HK-2 (cell line): ENCODE measurements around the gene SSTR3.
A peak's percentile ranks its signal among the peaks of the same experiment; 100 is the strongest.
"Not testable (repeated sequence)": the region's sequence is repeated elsewhere in the genome, so short reads cannot be mapped to it uniquely, and the experiment has no call there.

Experiments used
- DNase-seq: peaks from one replicate; pipeline ENCODE4 v3.0.0-alpha.2; 2018; ENCODE audit not compliant: unreplicated experiment

Gene SSTR3

DNA sequence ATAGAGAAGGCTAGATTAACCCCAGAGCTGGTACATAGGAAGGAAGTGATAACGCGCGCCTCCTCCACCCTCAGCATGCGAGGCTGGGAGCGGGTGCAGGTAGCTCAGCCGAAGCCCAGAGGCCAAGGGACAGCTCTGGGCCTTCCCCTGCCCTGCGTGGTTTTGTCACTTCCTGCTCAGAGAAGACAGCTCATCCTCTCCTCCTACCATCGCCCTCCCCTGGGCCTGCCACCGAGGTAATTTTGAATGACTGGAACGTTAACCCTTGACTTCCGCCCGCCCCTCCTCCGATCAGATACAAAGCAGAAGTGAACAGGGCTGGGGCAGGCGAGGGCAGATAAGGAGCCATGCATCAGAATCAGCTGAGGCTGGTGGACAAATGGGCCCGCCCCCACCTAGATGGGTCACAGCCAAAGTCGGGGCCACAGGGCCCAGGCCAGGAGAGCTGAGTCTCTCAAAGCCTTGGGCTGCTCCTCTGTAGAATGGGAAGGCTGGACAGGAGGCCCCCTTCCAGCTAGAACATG, 30.2 kb upstream of the SSTR3 start:
- peak; percentile 86 for DNase-seq

DNA sequence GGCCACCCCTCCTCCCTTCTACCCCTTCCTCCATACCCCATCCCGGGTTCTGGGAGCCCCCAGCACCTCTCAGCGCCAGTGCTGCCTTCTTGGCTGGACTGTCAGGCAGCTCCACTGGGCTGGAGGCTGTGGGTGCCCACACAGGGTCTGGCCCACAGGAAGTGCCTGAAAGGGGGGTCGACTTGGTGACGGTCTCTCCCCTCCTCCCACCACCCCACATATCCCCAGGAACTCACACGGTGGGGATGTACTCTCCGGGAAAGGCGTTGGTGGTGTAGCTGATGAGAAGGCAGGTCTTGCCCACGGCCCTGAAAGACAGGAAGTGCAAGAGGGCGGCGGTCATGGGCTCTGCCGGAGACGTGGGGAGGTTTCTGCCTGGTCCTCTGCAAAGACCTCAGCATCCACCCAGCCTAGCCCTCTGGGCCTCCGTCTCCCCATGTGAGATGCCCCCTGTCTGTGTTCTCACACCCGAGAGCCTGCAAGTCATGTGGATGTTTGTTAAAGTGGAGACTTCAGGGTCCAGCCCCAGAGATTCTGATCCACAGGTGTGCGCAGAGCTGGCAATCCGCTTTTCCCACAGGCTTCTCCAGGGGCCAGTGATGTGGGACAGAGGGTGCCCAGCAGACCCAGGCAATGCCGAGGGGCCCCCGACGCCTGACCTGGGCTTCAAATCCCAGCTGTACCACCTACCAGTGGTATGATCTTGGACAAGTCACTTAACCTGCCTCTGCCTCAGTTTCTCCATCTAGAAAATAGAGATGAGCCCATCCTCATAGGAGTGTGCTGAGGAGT, 29.3 kb upstream of the SSTR3 start:
- DNase-seq: no peak

DNA sequence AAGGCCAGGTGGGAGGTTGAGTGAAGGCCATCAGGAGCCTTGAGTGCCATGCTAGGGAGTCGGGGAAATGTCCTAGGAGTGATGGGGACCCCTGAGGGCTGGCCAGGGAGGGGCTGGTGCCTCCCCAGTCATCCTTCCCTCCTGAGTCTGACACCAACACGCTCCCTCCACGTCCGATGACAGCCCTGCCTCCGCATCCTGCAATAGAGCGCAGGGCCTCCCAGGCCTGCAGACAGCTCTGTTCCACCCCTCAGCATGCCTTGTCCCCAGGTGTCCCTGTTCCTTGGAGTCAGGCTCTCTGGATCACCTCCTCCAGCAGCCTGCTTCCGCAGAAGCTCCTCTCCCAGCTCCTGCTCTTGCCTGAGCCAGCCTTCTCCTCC, 28.7 kb upstream of the SSTR3 start:
- no peak for DNase-seq

DNA sequence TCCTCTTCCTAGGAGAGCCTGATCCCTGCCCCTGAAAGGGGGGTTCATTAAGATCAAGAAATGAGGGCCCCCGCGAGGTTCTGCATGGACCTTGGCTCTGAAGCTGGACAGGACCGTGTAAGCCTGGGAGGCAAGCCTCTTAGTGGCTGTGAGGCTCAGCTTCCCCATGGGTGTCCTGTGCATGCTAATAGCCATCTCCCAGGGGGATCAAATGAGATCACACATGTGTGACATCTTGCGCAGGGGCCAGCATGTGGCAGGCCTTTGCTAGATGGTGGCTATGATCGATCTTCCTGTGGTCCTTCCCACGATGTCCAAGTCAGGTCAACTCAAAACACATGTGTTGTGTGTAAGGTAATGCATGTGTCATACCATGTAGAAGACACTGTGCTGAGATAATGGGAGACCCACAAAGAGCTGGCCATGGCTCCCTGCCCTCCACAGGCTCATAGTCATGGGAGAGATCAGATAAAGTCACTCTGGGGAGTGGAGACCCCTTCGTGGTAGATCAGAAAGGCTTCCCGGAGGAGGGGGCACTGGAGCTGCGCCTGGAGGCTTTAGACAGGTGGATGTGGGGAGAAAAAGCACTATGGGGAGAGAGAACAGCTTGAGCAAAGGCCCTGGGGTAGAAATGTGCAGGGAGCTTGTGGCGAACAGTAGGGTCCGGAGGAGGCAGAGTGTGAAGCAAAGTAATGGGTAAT, 28.1 kb upstream of the SSTR3 start:
- no peak for DNase-seq

DNA sequence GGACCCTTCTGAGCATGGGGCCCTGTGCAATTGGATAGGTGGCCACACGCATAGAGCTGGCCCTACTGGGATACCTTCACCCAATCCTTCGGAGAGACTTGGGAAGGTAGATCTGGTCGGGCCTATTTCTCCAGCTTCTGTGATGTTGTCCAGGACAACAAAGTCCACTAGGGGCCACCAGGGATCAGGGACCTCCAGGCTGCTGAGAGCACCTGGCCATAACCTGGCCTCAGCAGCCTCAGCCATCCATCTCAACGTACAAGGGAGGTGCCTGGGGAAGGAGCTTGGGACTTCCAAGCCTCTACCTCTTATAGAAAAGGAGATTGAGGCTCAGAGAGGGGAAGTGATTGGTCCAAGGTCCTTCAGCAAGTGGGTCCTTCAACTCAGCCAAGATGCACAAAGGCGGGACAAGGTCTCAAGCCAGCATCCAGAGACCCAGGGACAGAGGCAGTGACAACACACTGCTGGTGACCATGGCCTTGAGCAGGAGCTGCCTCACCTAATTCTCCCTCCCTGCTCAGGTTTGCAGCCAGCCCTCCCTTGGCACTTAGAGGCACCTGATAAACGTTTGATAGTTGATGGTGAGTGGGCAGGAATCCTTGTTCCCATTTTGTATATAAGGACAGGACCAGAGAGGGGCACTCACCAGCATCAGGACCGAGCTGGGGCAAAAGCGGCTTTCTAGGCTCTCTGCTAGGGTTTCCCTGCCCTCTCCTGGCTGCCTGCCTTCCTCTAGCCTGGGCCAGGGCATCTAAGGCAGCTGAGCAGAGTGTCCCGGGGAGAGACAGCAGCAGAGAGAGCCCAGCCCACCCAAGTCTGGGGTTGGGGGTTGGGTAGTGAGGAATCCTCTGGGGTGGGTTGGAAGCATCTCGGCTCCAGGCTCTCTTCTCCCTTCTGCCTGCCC, 27.3 kb upstream of the SSTR3 start:
- no peak for DNase-seq

DNA sequence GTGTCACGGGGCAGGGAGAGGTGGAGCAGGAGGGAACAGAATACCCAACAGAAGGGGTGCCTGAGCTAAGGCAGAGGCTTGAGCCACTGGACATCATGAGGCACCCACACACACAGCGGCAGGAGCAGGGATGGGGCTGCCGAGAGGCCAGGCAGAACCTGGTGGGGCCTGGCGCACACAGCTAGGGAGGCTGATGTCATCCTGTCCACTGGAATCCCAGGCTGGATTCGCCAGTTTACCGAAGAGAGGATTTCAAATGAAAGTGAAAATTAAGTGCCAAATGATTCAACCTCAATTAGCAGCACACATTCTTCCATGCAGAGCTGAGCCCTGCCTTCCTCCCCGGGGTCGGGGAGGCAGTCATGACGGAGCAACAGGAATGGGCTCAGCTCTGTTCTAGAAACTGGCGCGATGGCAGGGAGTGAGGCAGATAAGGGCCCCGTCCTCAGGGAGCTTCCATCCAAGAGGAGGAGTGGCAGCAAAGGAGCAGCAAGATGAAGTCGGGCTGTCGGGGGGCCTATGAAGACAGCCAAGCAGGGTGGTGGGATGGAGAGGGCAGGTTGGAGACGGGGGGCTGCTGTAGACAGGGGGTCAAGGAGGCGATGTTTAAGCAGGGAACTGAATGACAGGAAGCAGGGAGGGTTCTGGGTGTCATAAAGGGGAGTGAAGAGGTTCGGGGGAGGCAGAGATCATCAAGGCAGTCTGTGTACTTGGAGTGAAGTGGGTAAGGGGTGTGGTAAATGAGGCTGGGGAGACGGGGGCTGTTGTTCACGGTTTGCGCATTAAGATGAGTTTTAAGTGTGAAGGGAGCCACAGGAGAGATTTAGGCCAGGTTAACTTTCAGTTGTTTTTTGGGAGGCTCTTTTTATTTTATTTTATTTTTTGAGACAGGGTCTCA, 25.3 kb upstream of the SSTR3 start:
- no peak for DNase-seq

DNA sequence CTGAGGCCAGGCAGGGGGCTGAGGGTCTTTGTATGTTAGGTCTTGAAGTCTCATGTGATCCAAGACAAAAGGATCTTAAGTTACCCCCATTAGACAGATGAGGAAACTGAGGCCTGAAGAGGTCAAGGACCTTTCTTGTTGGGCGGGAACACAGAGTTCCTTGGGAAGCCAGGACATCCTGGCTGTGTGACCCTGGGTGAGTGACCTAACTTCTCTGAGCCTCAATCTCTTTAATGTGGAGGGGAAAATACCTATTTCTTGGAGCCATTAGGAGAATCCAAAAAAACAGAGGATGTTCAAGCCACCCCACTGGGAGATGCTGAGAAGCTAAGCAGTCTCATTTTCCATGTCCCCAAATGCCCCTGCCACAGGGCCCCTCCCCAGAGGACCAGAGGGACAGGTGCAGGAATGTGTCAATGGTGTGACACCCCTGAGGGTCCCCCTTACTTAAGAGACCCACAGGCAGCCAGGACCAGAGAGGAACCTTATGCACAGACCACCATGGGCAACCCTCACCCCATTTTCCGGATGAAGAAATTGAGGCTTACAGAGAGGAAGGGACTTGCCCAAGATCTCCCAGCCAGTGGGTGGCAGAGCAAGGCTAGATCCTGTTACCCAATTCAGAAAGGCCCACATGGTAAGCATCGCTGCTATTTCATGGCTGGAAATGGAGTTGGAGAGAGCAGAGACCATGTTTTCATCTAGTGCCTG, 23.8 kb upstream of the SSTR3 start:
- DNase-seq: no peak

DNA sequence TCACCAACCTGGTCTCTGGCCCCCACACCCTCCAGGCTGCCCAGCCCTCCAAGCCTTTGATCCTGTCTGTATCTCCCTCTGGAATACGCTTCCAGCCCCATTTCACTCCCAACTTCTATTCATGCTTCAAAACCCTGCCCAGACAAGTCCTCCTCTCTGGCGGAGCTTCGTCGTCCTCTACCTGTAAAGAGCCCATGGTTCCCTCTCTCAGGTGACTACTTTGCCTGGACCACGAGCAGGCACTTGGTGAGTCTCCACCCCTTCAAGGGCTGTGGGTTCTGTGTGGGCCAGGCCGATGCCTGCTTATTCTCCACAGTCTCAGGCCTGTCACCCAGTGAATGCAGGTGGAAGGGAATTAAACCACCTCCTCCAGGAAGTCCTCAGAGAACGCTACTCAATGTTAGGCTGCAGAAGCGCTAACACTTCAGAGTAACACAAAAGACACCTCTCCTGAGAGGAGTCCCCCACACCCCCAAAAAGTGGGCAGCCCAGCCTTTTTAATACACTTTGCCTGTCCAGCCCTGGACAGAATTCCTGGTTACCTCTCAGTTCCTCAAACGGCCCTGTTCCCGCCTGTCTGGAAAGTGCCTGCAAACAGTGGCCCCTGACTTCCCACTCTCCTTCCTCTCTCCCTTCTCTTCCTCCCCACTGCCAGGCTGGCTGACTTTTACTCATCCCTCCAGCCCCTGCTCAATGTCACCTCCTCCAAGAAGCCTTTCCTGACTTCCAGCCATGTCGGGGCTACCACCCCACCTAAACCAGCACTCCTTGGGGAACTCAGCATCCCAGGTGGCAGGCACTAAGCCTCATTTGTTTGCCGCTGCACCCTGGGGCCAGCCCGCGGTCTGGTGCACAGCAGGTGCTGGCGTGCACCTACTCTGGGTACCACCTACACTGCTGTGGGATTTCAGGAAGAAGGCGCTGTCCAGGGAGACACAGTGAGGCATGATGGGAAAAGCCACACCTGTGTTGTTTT, 22.7 kb upstream of the SSTR3 start:
- no peak for DNase-seq

DNA sequence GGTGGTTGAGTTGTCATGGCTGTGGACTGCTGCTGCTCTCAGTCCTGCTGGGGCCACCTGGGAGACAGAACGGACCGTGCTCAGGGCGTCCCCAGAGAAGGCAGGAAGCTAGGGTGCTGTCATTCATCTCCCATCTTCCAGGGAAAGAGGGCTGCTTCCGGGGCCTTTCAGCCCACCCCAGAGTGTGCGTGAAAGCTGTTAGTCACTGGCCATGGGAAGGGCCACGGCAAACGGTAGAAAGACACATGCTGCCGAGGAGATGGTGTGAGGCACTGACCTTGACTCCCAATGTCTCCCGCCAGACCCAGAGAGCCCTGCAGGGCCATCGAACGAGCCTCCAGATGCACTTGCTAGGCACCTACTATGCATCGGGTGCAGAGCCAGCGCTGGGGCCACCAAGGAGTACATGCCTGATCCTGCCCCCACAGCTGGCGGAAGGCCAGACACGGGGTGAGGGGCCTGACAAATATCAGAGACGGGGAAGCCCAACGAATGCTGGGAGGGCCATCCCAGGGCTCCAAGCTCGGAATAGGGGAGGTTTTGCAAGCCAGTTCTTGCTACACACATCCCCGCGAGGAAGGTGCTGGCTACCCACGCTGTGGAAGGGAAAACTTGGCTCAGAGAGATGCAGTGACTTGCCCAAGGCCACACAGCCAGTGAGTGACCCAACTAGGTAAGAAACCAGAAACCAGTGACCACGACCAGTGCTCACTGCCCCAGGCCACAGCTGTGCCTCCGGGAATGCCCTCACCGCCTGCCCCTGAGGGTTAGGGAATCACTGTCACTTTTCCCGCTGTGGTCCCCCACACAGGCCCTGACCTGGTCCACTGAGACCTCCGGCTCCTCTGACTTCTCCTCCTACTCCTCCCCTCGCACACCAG, 21.7 kb upstream of the SSTR3 start:
- DNase-seq: no peak

DNA sequence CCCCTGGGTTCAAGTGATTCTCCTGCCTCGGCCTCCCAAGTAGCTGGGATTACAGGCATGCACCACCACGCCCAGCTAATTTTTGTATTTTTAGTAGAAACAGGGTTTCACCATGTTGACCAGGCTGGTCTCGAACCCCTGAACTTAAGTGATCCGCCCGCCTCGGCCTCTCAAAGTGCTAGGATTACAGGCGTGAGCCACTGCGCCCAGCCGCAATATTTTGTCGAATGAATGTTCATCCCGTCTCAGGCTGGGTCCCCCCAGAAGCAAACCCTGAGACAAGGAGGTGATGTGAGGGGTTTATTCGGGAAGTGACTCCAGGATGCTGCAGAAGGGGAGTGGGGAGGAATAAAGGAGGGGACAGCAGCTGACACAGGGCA, 21.1 kb upstream of the SSTR3 start:
- not testable (repeated sequence) for DNase-seq

DNA sequence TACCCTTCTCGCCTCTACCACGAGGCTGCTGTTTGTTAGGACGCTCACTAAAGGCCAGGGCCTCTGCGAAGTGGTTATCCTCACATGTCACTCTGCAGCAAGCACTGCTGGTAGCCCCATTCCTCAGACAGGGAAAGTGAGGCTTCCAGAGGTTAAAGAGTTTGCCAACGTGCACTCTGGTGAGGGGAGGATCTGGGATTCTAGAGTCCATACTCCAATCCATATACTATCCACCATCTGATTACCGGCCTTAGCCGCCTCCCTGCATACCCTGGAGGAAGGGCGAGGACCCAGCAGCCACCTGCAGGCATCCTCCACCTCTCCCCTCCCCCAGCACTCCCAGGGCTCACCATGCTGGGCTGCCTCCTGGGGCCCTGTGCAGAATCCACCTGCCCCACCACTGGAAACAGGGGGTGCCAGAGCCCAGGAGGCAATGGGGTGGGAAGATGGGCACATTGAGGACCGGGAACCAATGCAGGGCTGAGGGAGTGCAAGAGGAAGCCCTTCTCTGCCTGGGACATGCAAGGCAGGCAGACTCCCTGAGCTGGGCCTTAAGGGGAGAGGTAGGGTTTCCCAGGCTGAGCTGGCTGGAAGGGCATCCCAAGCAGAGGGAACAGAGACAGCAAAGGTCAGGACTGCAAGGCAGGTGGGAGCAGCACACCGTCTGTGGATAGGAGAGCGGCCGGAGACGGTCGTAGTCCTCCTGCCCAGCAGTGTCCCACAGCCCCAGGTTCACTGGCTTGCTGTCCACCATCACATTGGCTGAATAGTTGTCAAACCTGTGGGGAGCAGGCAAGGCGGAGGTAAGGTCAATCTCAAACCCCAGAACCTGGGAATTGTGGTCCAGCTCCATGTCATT, 20.1 kb upstream of the SSTR3 start:
- DNase-seq: no peak

DNA sequence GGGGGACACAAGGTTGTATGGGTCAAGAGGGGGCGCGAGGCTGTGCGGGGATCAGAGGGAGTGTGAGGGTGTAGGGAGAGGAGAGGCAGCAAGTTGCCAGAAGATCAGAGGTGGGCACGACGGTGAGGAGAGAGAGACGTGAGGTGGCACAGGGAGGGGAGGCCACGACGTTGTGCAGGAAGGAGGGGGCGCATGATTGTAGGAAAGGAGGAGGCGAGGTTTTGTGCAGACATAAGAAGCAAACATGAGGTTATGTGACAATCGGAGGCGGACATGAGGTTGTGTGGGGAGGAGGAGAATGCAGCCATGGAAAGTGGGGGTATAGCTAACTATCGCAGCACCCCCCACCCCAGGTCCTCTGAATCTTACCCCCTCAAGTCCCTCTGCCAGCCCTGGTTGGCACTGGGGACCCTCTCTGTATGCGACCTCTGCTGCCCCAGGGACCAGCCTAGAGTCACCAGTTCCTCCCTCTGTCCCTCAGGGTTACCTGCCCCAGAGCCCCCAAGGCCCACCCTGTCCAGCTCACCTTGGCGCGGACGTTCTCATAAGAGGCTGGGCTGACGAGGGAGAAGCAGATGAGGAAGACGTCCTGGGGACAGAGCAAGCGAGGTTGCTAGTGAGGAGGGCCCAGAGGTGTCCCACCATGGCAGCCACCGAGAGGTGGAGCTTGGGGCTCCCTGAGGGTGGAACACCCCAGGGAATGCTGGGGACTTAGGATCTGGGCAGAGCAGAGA, 19.3 kb upstream of the SSTR3 start:
- DNase-seq: no peak

DNA sequence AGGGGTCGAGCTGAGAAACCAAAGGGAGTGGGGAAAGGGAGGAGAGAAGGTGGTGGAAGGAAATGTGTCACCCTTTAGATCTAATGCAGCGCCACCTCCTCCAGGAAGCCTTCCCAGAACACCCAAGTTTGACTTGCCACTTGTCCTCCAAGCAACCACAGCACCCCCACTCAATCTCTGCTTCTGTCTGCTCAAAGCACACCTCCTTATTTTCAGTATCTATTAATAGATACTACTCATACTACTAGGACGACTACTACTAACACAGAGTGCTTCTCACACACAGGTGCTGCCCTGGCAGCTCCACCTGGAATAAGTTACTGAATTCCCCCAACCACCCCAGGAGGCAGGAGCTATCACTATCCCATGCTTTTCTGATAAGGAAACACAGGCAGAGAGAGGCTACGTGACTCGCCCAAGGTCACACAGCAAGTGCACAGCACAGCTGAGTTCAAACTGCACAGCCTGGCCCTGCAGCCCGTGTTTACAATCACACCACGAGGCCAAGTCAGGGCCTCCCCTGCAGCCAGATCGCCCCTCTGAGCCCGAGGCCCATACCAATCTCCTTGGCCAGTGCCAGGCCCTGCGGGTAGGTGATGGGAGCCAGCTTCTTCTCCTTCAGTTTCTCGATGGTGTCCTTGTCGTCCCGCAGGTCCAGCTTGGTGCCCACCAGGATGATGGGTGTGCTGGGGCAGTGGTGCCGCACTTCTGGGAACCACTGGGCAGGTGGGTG, 18.6 kb upstream of the SSTR3 start:
- no peak for DNase-seq

DNA sequence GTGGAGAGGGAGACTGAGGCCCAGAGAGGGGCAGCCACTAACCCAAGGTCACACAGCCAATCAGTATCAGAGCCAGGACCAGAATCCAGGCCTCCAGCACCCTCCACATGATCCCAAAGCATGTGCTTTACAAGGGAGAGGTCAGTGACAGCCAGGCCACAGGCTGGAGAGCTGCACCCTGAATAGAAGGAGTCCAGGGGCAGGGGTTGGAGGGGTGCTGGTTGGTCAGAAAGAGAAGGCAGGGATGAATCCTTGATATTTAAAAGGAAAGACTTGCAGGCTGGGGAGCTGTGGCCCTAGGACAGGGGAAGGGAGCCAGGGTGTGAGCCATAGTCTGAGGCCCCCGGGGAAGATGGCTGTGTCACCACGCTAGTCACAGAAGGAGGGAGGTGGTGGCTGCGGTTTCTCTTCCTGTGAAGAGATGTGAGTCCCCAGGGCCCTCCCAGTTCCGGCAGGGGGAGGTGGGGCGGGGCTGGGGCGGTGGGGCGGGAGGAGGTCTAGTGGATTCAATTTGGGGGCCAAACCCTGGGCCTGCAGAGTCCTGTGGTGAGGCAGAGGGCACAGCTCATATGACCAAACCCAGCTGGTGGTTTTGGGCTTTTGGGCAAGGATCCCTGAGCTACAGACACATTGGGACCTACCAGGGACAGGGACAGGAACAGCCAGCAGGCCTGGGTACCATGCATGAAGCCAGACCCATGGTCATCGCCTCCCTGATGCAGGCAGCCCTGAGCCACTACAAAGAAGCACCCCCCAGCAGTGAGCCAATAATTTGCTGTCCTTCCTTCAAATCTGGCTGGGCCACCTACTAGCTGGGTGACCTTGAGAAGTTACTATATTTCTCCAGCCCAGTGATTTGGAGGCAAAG, 17.8 kb upstream of the SSTR3 start:
- DNase-seq: peak; percentile 70
